22Rv1 (cell line): ENCODE measurements around the gene LRP5.
"Not testable (repeated sequence)": the region's sequence is repeated elsewhere in the genome, so short reads cannot be mapped to it uniquely, and the experiment has no call there.

Source experiments
- H3K27ac ChIP-seq: fragments of 450-650 bp; 2 replicates; pipeline ENCODE4 v1.5.1; 2017
- ZFX ChIP-seq: fragments of 450-650 bp; IDR thresholded peaks from 2 replicates; pipeline ENCODE4 v1.6.1; 2017; ENCODE audit warnings: antibody characterized with exemption, borderline replicate concordance
- TF ChIP-seq, protein P1 (sequence below): fragments of 450-650 bp; IDR thresholded peaks from 2 replicates; pipeline ENCODE4 v1.5.1; 2017; ENCODE audit warnings: mild to moderate bottlenecking

Gene LRP5

DNA sequence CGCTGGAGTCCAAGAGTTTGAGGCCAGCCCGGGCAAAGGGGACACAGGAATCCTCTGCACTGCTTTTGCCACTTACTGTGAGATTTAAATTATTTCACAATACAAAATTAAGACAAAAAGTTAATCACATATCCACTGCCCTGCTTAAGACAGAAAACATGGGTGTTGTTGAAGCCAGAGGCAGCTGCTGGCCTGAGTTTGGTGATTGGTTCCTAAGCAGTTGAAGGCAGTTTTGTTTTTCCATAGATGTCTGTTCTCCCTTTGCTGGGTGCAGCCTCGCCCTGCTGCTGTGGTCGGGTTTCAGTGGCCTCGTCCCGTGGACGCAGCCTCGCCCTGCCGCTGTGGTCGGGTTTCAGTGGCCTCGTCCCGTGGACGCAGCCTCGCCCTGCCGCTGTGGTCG, 77.9 kb downstream of the LRP5 start:
- no peak for TF ChIP-seq ZFX
- TF ChIP-seq, protein P1, sequence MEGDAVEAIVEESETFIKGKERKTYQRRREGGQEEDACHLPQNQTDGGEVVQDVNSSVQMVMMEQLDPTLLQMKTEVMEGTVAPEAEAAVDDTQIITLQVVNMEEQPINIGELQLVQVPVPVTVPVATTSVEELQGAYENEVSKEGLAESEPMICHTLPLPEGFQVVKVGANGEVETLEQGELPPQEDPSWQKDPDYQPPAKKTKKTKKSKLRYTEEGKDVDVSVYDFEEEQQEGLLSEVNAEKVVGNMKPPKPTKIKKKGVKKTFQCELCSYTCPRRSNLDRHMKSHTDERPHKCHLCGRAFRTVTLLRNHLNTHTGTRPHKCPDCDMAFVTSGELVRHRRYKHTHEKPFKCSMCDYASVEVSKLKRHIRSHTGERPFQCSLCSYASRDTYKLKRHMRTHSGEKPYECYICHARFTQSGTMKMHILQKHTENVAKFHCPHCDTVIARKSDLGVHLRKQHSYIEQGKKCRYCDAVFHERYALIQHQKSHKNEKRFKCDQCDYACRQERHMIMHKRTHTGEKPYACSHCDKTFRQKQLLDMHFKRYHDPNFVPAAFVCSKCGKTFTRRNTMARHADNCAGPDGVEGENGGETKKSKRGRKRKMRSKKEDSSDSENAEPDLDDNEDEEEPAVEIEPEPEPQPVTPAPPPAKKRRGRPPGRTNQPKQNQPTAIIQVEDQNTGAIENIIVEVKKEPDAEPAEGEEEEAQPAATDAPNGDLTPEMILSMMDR, result no peak
- no peak overlapping the region for H3K27ac ChIP-seq

DNA sequence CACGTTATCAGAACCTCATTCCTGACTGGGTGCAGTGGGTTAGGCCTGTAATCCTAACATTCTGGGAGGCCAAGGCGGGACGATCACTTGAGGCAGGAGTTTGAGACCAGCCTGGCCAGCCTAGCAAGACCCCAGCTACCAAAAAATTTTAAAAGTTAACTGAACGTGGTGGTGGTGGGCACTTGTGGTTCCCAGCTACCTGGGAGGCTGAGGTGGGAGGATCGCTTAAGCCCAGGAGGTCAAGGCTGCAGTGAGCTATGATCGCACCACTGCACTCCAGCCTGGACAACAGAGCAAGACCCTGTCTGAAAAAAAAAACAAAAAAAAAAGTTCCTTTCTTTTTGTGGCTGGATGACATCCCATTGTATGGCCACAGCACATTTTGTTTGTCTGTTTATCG, 80.4 kb downstream of the LRP5 start:
- no peak overlapping the region for H3K27ac ChIP-seq
- TF ChIP-seq, protein P1, result no peak
- no peak for TF ChIP-seq ZFX

DNA sequence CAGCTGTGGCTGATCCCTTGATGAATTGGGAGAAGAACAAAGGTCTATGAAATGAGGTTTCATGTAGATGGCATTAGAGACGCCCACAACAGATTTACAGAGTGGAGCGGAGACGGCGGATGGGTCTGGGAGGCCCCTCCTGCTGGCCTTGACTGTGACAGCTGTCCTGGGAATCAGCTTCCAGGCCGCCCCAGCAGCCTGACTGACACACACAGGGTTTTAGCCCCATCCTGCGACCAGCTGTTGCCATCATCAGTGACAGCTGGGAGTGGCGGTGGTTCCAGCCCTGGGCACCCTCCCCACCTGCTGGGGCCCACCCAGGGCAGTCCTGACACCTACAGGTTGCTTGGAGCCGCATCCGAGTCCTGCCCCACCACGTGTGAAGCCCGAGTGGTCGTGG, 84.1 kb downstream of the LRP5 start:
- H3K27ac ChIP-seq, result no peak overlapping the region

DNA sequence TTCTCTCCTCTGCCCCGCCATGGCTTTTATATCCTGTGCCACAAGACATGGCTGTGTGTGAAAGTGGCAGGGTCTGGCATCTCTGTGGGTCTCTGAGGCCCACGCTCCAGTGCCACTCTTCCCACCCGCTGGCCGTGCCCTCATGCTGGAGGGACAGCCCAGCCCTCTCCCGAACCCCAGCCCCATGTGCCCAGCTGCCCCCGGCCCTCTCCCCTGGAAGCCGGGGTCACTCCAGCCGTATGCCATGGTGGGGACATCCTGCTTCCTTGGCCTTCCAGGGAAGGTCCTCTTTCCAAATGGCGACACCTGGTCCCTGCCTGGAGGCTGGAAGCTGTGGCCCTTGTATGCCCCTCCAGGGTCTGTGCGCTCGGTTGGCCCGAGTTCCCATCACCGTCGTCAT, 84.9 kb downstream of the LRP5 start:
- H3K27ac ChIP-seq, result no peak overlapping the region
- TF ChIP-seq, protein P1, result no peak
- no peak for TF ChIP-seq ZFX

More for the DNA sequence above, 84.1 kb downstream of the LRP5 start:
- TF ChIP-seq, protein P1, result no peak

DNA sequence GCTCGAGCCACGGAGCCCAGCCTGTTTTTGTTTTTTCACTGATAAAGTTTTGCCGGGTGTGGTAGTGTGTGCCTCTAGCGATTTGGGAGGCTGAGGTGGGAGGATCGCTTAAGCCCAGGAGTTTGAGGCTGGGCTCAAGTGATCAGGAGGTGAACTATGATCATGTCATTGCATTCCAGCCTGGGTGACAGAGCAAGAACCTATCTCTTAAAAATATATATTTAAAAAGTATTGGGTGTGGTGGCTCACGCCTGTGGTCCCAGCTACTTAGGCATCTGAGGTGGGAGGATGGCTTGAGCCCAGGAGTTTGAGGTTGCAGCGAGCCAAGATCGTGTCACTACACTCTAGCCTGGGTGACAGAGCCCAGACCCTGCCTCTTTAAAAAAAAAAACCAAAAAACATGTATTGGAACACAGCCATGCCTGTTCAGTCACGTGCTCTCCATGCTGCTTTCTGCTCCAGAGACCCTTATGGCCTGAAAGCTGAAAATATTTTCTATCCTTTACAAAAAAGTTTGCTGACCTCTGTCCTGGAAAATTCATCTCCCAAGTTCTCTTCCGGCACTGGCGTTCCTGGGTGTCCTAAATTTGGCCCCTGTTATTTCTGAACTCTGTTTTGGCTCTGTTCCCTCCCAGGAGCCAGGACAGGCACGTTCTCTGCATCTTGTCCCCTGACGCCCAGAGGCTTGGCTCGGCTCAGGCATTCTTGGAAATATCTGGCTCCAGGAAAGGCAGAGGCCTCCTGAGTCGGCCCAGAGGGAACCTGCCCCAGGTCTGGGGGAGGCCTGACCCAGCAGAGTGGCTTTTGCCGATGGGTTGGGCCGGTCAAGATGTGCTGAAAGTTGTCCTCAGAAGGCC, 86.8 kb downstream of the LRP5 start:
- H3K27ac ChIP-seq, result no peak overlapping the region
- no peak for TF ChIP-seq ZFX
- TF ChIP-seq, protein P1, result no peak

DNA sequence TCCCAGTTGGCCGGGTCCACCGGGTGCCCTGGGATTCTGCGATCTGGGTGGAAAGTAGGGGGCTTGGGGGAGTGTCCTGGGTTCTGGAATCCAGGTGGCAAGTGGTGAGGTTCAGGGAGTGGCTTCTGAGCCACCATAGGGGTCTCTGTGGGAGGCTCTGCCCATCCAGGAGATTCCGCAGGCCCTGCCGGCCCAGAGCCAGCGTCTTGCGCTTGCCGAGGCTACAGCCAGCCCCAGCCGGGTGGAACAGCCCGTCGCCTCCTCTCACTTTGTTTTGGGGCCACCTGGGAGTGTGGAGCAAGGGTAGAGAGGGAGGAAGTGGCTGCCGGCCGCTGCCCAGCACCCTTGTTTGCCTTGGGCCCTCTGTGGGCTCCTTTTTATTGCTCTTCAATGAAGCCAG, 87.5 kb downstream of the LRP5 start:
- no peak overlapping the region for H3K27ac ChIP-seq
- TF ChIP-seq, protein P1, result no peak
- TF ChIP-seq ZFX, result no peak

DNA sequence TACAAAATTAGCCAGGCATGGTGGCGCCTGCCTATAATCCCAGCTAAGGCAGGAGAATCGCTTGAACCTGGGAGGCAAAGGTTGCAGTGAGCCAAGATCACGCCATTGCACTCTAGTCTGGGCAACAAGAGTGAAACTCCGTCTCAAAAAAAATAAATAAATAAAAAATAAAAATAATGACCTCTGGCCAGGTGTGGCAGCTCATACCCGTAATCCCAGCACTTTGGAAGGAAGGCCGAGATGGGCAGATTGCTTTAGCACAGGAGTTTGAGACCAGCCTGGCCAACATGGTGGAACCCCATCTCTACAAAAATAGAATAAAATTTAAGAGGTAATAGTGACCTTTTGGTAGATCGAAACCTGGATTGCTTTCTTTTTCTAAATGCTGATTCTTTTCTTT, 88.2 kb downstream of the LRP5 start:
- not testable (repeated sequence) for H3K27ac ChIP-seq

DNA sequence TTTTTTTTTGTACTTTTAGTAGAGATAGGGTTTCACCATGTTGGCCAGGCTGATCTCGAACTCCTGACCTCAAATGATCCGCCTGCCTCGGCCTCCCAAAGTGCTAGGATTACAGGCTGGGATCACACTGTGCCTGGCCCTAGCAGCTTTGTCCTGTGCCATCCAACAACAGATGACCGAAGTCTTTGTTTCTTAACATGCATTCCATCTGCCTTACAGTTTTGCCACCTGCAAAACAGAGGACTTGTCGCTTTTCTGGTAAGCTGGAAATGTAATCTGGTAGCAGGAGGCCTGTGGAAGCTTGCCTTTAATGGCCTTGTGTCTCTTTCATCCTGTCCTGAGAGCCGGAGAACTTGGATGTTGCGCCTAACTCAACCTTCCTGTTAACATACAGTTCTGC, 89.5 kb downstream of the LRP5 start:
- no peak overlapping the region for H3K27ac ChIP-seq
- TF ChIP-seq, protein P1, result no peak
- TF ChIP-seq ZFX, result no peak
